Measurements from ENCODE around the gene COMP.

Gene COMP

GRCh38 chr19:18769989-18770528, 21.0 kb downstream of the COMP start:
- no peak for DNase-seq

GRCh38 chr19:18768997-18769891, 21.9 kb downstream of the COMP start:
- DNase-seq = no peak

GRCh38 chr19:18768046-18768771, 22.9 kb downstream of the COMP start:
- peak; percentile 51 for DNase-seq

- DNase-seq = no peak
Observed at GRCh38 chr19:18765224-18765623, 25.9 kb downstream of the COMP start.

- no peak for DNase-seq
Observed at GRCh38 chr19:18764591-18765051, 26.5 kb downstream of the COMP start.

- DNase-seq = no peak
Observed at GRCh38 chr19:18763674-18764590, 27.2 kb downstream of the COMP start.

- peak; percentile 70 for DNase-seq
Observed at GRCh38 chr19:18762125-18763023, 28.7 kb downstream of the COMP start.

GRCh38 chr19:18761531-18762110, 29.5 kb downstream of the COMP start:
- no peak for DNase-seq

- DNase-seq = no peak
Observed at GRCh38 chr19:18760440-18761383, 30.4 kb downstream of the COMP start.

- no peak for DNase-seq
Observed at GRCh38 chr19:18759995-18760426, 31.1 kb downstream of the COMP start.

GRCh38 chr19:18759304-18759994, 31.7 kb downstream of the COMP start:
- no peak for DNase-seq

GRCh38 chr19:18756896-18757295, 34.2 kb downstream of the COMP start:
- no peak for DNase-seq

- no peak for DNase-seq
Observed at GRCh38 chr19:18754501-18754900, 36.6 kb downstream of the COMP start.

GRCh38 chr19:18751571-18751970, 39.5 kb downstream of the COMP start:
- no peak for DNase-seq

GRCh38 chr19:18750295-18750970, 40.7 kb downstream of the COMP start:
- no peak for DNase-seq

- DNase-seq = no peak
Observed at GRCh38 chr19:18749362-18750231, 41.5 kb downstream of the COMP start.

Data from right kidney (tissue), 1 donor.